A673 (cell line): ENCODE results near the gene AGO3.

Experiments
- EZH2 ChIP-seq: fragments of 200-600 bp; sonication (generic); IDR thresholded peaks from 2 replicates; pipeline ENCODE4 v1.6.1; 2017; ENCODE audit warnings: borderline replicate concordance, low read depth, mild to moderate bottlenecking, mixed read lengths, antibody characterized with exemption, low read length; ENCODE audit not compliant: poor library complexity, severe bottlenecking
- TF ChIP-seq, protein P1 (sequence below): fragments of 300-800, 200-600 bp; sonication (generic); conservative IDR thresholded peaks from 2 replicates; pipeline ENCODE4 v1.5.1; 2017; ENCODE audit warnings: low read depth, mild to moderate bottlenecking, antibody characterized with exemption, low read length, moderate library complexity, mixed read lengths

DNA sequence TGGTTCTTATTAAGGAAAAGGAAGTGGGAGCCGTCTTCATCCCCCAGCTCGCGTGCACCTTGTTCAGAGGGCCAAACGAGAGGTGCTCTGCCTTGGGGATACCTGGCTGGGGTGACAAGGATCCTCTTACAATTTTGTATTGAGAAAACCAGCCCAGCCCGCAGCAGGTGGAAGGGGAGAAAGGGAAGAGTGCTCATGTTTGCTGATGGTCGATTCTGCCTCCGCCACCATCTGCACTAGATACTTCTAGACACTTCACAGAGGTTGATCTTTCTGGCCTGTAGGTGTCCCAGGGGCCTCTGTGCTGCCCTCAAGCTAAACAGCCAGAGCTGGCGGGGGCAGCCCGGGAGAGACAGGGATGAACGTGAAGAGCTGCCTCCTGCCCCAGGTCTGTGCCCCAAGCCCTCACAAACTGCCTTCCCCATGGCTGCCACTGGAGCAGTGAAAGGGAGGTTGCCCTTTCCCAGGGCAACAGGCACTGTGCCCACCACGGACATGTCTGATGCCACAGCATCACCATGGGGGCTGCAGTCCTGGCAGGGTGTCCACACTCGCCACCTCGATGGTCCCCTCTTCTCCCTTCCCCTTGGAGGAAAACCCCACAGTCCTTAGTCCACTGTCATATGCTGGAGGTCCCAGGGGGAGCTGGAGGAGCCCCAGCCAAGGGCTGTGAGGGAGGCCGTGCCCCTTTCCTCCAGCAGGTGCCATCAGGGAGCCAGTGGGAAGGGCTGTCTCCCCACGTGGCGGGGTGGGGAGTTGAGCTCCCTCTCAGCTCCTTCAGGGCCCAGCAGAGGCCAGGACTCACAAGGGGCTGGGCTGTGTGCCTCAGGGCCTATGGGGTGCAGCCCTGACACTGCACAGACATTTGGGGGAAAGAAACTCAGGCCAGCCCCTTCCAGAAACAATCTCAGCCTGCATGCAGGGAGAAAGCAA lies 165.9 kb downstream of the AGO3 start:
- TF ChIP-seq, protein P1, sequence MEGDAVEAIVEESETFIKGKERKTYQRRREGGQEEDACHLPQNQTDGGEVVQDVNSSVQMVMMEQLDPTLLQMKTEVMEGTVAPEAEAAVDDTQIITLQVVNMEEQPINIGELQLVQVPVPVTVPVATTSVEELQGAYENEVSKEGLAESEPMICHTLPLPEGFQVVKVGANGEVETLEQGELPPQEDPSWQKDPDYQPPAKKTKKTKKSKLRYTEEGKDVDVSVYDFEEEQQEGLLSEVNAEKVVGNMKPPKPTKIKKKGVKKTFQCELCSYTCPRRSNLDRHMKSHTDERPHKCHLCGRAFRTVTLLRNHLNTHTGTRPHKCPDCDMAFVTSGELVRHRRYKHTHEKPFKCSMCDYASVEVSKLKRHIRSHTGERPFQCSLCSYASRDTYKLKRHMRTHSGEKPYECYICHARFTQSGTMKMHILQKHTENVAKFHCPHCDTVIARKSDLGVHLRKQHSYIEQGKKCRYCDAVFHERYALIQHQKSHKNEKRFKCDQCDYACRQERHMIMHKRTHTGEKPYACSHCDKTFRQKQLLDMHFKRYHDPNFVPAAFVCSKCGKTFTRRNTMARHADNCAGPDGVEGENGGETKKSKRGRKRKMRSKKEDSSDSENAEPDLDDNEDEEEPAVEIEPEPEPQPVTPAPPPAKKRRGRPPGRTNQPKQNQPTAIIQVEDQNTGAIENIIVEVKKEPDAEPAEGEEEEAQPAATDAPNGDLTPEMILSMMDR = peak; percentile 25; the same call in 1 of the 2 replicates
- no peak for TF ChIP-seq EZH2
